Measurements from ENCODE around the gene LMBR1L. TPM values are rescaled to one million over a fixed set of nuclear protein-coding genes. Genes with fewer than 3 reads are reported as not detected.

The LMBR1L gene
- total and polyA plus RNA-seq, 2 of the 13 experiments (the other 11 are each of a cell fraction or from before 2014, with no cell fraction given): 12.2 to 65.9 TPM

GRCh38 chr12:49130151-49131050 lies 19.8 kb upstream of the LMBR1L start (continued):
- TF ChIP-seq SIX1 (CRISPR knock-in tag; IDR thresholded peaks at IDR 0.05; ENCODE audit: borderline replicate concordance) (no peak), RBAK (CRISPR knock-in tag; IDR thresholded peaks at IDR 0.05) (peak; percentile 31; the same call in 1 of the 2 replicates), PHF5A (CRISPR knock-in tag; IDR thresholded peaks at IDR 0.05; ENCODE audit: low read depth, unreplicated experiment) (no peak), ZNF180 (CRISPR knock-in tag; IDR thresholded peaks at IDR 0.05; ENCODE audit: borderline replicate concordance, low read depth) (no peak), MEF2D (CRISPR knock-in tag; IDR thresholded peaks at IDR 0.05) (0 out of 2 replicates have a peak, but pooled peaks have one; percentile 47), PRMT3 (CRISPR knock-in tag; IDR thresholded peaks at IDR 0.05; ENCODE audit: borderline replicate concordance, low read depth) (no peak), TARDBP (CRISPR knock-in tag; IDR thresholded peaks at IDR 0.05) (peak; percentile 57; the same call in 1 of the 2 replicates), CBX5 (CRISPR knock-in tag; IDR thresholded peaks at IDR 0.05; ENCODE audit: borderline replicate concordance) (no peak; the same call in 1 of the 2 replicates), ZNF567 (CRISPR knock-in tag; IDR thresholded peaks at IDR 0.05; ENCODE audit: borderline replicate concordance) (peak; percentile 22; the same call in 1 of the 2 replicates), HOXA3 (CRISPR knock-in tag; IDR thresholded peaks at IDR 0.05) (peak; percentile 44; the same call in 1 of the 2 replicates), WIZ (CRISPR knock-in tag; IDR thresholded peaks at IDR 0.05) (peak; percentile 62), ZNF549 (CRISPR knock-in tag; IDR thresholded peaks at IDR 0.05) (no peak), AKNA (CRISPR knock-in tag; IDR thresholded peaks at IDR 0.05; ENCODE audit: borderline replicate concordance) (no peak; the same call in 1 of the 2 replicates), PITX1 (CRISPR knock-in tag; IDR thresholded peaks at IDR 0.05) (no peak; the same call in none of the 2 replicates), PPARG (CRISPR knock-in tag; conservative IDR thresholded peaks at IDR 0.05) (0 out of 2 replicates have a peak, but pooled peaks have one; percentile 9), SAFB2 (CRISPR knock-in tag; IDR thresholded peaks at IDR 0.05; ENCODE audit: borderline replicate concordance, low read depth) (peak; percentile 75; the same call in 1 of the 2 replicates), MBD4 (IDR thresholded peaks at IDR 0.05; ENCODE audit: borderline replicate concordance, low read length) (peak; percentile 48; the same call in 1 of the 2 replicates), ZNF713 (CRISPR knock-in tag; IDR thresholded peaks at IDR 0.05) (peak; percentile 79; the same call in 1 of the 2 replicates), ZFYVE20 (CRISPR knock-in tag; IDR thresholded peaks at IDR 0.05; ENCODE audit: borderline replicate concordance, low read depth) (peak; percentile 95), ZNF564 (CRISPR knock-in tag; IDR thresholded peaks at IDR 0.05) (peak; percentile 79), SIN3B (IDR thresholded peaks at IDR 0.05; ENCODE audit: low read length) (no peak), ZNF101 (CRISPR knock-in tag; IDR thresholded peaks at IDR 0.05; ENCODE audit: borderline replicate concordance, low read depth) (no peak)
